Central memory CD4-positive, alpha-beta T cell (primary cell): ENCODE data around the gene ATP2B3.
A peak's percentile ranks its signal among the peaks of the same experiment; 100 is the strongest.

ENCODE experiments used
- DNase-seq: peaks from one replicate; pipeline ENCODE4 v3.0.0; 2022
- total RNA-seq, 3 experiments: gene quantifications; one replicate each; lab custom pipeline; 2026; lab: John Stamatoyannopoulos, UW

Gene ATP2B3
- total RNA-seq = 0 reads per million in 3 experiments

DNA sequence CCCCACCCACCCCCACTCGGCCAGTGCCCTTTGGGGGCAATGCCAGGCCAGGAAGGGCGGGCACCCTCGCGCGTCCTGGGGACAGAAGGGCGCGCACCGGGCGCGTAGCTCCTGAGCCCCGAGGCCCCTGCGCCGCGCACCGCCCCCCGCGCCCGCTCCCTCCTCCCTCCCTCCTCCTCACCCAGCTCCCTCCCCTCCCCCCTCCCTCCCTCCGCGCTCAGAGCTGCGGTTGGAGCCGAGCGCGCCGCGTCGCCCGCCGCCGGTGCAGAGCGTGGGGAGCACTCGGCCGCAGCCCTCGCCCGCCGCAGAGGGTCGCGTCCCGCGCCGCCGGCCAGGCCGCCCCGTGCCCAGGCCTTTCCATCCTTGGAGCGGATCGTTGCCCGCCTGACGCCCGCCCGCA, at the start of gene ATP2B3:
ATP2B3 (plus strand) TSS at position 220 of the 400 bp plus-strand sequence. CDS start 18,606 bp downstream, outside the sequence.
- DNase-seq = no peak

DNA sequence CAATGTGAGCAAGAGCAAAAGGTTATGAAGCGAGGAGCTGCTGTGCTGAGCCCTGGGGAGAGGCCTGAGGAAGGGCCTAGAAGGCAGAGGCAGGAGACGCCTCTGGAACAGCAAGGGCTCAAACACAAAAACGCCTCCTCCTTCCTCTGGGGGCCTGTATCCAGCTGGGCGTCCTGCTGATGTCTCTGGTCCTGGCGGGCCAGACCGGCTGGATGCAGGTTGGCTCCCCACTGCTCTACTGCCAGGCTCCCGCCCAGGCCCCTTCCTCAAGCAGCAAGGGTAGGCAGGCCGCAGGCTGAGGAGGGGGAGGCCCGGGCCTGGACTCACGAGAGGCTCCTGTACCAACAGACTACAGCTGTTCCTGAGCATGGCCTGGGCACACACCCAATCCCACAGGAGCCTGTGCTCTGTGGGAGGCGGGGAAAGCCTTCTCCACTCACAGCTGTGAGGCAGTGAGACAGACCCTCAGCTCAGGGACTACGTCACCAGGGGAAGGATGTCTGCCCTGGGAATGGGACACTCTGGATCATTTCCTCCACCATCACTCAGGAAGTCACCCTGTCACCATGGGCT, 49.3 kb upstream of the ATP2B3 start:
- no peak for DNase-seq

DNA sequence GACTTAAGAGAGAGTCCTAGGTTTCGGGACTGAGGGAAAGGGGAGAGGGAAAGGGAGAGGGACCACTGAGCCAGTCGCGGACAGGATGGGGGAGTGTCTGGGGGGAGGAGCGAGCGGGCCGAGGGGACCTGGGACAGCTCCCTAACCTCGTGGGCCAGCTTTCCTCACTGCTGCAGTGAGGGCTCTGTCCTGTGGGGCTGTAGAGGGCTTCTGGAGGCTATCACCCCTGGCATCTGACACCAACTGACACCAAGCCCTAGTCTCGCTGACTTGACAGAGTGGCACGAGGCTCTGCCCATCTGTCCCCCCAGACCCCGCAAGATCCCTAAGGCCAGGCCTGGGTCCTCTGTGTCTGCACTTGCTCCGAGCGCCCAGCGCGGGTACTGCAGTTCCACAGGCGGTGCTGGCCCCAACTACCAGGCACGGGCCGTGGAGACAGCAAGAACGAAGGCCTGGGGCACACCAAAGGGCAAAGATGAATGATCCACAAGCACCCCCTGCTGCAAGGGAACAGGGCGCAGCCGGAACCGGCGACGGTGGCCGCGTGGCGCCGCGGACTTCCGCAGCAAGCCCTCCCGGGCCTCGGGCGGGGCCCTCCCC, 47.5 kb upstream of the ATP2B3 start:
- no peak for DNase-seq

DNA sequence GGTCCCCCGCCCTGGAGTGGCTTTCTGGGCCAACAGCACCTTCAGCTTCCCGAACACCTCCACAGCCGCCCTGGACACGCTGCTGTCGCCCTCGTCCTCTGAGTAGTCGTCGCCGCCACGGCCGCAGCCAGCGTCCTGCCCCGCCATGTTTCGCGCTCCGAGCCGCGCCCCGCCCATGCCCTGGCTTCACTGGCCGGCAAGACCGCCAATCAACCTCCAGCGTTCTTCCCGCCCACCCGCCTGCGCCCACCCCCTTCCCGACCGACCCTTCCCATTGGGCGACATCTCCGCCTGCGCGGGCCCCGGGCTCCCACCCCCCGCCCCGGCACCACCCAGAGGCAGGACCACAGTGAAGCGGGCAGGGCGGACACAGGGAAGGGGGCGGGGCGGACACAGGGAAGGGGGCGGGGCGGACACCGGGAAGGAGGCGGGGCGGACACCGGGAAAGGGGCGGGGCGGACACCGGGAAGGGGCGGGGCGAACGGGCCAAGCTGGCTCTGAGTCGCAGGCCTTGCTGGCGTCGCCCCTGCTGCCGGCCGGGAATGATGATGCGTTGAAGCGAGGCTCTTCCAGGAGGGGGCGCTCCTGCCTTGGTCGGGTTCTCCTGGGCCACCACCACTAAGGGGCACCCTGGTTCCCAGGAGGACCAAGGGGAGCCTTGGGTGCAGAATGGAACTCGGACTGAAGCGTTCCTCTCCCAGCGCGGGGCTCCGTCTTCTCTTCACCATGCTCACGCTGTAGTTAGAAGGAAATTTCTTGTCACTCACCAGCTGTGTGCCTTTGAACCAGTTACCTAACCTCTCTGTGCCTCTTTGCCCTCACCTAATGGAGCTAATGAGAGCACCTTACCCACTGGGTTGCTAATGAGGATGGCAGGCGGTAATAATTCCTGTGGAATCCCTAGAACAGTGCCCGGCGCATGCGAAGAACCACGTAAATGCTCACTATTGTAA, 46.8 kb upstream of the ATP2B3 start, which contains the start of gene HAUS7:
HAUS7 (minus strand) TSS at position 166 of the 953 bp plus-strand sequence; CDS start at position 147, 19 bp downstream.
- DNase-seq = peak; percentile 85

DNA sequence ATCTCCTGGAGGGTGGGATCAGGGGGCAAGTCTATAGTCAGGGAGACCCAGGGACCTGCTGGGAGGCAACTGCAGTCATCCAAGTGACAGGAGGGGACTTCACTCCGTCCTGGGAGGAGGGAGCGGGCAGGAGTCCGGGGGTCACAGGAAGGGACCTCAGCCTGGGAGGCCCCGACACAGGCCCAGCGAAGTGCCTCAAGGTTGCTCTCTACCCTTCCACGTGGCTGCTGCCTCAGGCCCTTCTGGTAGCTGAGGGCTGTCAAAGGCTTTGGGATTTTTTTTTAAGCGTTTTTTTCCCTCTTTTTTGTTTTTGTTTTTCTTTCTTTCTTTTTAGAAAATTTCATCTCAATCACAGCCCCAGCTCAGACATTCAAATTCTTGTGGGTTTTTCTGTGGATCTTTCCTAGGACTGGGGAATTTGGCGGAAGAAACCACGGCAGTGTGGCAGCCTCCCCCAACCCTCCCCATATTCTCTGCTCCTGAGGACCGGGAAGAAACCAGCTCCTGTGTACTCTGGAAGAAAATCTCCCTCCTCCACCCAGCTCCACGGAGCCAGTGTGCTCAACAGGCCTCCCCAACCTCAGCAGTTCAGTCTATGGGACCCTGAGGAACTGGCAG, 45.7 kb upstream of the ATP2B3 start:
- no peak for DNase-seq

DNA sequence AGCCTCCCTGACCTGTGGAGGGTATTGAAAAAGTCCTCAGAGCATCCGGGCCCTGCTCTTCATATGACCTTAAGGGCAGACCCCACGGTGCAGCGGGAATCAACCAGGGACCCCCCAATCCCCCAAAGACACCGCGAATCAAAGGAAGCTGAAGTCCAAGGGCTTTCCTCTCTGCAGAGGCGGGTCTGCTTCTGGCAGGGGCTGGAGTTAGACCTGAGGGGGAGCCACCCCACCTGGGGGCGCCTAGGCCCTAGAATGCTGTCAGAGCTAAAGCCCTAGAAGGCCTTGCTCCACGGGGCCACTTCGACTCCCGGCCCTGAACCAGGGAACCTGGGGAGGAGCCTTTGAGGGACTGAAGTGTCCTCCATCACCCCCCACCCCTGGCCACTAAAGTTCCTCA, 44.3 kb upstream of the ATP2B3 start:
- no peak for DNase-seq

DNA sequence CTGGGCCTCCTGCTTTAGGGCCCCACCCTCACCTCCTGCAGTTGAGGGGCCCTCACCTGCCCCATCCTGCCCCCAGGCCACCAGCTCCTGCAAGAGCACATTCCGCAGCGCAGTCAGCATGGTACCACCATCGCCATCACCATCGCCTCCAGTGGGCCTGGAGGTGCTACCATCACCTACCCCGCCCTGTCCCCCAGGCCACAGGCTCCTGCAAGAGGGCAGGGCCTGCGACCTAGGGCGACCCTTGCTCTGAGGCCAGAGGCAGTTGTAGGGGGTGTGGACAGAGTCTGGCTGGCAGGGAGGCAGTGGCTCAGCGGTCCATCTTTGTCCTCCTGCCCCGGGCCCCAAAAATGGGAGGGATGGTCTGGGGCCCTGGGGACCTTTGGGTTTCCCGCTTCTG, 43.2 kb upstream of the ATP2B3 start:
- no peak for DNase-seq

DNA sequence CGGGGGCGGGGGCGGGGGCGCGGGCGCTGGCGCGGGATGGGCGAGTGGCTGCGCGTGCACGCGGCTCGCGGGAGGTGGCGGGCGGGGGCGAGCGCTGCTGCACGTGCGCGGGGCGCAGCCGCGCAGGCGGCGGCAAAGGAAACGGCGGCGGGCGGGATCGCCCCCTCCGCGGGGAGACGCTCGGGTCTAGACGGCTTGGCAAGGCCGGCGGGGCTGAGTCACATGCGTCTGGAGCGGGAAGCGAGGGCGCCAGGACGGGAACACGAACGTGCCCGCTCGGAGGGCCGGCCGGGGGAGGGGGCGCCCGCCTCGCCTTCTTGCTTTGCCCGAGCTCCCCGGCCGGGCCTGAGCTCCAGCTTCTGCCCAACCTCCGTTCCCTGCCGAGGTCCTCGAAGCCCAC, 42.7 kb upstream of the ATP2B3 start:
- DNase-seq = peak; percentile 47

DNA sequence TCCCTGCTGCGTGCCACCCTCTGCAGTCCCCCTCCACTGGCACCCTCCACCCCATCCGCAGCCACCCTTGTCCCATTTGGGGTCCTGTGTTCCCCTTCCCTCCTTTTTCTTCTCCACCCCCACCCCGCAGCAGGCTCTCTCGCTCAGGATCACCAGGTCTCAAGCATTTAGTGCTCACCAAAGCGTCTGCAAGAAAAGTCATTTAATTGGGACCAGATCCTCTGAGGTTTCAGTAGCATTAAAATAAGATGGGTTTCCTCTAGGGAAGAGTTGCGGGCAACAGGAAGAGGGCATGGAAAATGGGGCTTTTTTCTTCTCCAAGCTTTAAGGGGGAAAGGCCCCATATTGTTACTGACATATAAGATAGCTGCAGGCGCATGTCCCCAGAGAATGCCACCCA, 42.2 kb upstream of the ATP2B3 start:
- DNase-seq = no peak

DNA sequence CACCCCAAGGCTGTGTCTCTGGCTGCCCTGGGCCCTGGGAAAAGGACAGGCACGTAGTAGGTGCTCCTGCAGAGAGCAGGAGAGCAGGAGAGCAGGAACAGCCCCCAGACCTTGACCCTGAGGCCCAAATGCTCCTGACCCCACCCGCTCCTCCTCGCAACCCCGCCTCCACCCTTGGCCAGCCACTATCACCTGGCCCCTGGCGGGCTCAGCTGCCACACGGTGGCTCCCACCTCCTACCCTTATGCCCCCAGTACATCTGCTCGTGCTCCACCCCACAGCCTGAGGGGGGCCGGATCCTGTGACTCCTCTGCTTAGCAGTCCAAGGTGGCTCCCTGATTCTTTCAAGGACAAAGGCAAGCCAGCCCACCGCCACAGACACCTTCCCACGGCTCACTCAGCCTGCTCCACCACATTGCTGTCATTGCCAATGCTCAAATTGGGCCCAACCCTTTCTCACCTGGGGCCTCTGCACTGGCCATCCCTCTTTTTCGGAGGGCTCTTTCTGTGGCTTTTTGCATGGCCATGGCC, 41.6 kb upstream of the ATP2B3 start:
- no peak for DNase-seq

DNA sequence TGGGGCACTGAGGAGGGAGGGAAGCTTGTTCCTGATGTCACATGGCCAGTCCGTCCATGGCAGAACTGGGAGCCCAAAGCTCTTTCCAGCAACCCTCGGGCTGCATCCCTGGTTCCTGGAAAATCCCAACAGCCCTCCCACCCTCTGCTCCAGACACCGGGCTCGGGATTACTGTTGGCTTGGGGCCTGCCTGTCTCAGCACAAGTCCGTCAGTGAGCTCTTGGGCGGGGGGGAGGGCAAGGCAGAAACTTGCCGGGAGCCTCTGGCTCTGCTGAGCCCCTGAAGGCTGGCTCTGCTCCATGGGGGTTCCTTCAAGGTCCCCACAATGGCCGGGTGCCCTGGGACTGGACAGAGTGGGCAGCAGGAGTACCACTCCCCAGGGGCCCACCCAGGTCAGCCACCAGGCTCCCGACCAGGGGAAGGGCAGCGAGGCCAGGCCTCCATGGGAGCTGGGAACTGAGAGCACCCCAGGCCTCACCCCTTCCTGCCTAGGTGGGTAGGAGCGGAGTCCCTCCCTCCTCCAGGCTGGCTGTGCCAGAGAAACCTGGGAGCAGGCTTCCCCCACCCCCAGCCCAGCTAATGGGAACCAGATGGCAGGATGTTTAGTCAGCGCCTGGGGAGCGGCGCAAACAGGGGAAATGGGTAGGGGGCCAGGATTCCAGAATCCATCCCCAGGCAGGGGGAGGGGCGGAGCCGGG, 40.6 kb upstream of the ATP2B3 start:
- DNase-seq = no peak

DNA sequence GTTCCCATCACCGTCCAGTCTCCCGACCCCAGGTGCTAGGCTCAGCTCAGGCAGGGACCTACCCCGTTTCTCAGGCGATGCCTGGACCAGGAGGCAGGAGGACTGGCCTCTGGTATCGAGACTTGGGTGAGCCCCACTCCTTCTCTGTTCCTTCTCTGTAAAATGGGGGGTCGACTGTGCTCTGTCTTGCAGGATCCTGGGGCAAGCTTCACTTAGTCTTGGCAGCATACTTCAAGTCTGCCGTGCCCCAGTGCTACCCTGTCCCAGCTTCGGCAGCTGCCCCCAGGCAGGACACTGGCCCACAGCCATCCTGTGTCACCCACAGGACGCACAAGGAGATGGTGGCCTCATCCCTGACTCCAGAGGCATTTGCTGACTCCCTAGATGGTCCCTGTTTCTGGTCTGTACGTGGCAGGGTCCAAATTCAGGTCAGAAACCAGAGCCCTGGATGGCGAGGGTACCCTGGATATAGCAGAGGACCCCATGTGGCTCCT, 40.0 kb upstream of the ATP2B3 start:
- no peak for DNase-seq

DNA sequence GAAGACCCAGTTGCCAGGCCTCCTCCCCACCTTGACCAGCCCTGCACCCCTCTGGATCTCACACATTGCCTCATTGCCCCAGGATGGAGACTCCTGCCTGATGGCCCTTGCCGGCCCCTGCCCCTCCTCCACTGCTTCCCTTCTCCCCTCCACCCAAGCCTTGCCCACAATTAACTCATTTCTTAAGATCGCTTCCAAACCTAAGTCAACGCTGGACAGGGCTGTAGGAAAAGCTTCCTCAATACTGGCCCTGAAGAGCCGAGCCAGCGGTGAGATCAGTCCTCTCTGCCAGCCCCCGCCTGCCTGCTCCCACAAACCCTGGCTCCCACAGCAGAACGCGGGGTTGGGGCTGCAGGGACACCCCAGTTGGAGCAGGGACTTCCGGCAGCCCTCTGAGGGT, 39.5 kb upstream of the ATP2B3 start:
- DNase-seq = no peak

DNA sequence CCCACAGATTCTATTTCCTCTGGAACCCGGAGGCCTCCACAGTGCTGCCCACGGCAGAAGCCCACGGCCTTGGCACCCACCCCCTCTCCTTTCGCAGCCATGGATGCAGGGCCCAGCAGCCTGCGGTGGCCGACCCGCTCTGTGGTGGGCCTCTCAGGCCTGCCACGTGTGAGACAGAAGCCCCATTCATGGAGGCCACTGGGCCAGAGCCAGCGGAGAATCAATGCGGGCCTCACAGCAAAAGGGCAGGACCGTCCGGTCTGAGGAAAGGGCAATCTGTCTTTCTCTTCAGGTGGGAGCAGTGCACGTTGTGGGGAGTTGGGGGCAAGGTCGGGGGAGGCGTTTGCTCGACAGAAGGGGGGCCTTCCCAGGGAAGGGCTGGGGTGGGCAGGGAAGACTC, 38.7 kb upstream of the ATP2B3 start:
- no peak for DNase-seq

DNA sequence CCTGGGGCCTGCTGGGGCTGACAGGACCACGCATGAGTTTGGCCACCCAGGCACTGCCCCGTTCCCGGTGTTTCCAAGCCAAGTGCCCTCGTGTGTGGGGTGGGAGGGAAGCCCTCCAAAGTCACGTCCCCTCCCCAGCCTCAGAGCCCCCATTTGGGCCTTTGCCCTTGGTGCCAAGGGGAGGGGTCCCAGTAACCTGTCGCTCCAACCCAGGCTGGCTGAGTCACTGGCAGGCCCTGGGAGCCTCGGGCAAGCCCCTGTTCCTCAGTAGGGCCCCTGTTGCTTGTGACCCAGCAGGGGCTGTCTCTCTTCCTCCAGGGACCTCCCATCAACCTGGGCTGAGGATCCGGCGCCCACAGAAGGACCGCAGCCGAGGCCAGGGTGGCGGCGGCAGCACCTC, 36.4 kb upstream of the ATP2B3 start:
- no peak for DNase-seq

DNA sequence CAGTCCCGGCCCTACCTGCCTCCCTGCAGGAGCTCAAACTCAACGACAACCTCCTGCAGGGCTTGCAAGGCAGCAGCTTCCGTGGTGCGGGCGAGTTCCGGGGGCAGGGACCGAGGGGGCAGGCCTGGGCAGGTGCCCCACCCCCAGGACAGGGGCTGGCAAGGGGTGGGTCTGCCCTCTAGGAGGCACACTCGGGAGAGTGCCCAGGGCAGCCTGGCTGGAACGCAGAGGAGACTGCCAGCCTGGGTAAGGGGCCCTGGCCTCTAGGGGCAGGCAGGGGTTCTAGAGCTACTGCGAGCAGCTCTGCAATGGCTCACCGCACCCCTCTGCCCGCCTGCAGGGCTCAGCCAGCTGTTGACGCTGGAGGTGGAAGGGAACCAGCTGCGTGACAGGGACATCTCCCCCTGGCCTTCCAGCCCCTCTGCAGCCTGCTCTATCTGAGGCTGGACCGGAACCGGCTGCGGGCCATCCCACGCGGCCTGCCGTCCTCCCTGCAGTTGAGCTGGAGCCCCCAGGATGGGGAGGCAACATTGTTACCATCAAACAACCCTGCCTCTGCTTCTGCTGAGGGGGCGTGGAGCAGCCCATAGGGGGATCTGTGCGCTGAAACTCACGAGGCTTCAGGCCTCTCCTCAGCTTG, 34.9 kb upstream of the ATP2B3 start:
- no peak for DNase-seq

DNA sequence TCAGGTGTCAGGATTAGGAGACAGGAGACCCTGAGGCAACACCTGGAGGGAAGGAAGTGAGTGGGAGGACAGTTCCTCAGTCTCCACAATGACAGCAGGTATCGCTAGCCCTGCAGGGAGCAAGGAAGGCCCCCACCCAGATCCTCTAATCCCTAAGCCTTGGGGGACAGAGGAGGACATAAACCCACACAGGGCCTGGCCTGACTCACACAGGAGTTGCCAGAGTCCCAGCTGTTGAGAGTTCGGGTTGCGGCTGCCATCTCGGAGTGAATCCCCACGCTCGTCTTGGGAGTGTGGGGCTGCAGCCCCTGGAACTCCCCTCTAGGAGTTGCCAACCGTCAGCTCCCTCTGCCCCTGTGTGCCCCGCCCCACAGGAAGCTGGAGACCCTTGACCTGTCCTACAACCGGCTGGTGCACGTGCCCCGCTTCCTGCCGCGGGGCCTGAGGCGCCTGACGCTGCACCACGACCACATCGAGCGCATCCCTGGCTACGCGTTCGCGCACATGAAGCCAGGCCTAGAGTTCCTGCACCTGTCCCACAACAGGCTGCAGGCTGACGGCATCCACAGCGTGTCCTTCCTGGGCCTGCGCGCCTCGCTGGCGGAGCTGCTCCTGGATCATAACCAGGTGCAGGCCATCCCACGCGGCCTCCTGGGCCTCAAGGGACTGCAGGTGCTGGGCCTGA, 31.9 kb upstream of the ATP2B3 start:
- no peak for DNase-seq

DNA sequence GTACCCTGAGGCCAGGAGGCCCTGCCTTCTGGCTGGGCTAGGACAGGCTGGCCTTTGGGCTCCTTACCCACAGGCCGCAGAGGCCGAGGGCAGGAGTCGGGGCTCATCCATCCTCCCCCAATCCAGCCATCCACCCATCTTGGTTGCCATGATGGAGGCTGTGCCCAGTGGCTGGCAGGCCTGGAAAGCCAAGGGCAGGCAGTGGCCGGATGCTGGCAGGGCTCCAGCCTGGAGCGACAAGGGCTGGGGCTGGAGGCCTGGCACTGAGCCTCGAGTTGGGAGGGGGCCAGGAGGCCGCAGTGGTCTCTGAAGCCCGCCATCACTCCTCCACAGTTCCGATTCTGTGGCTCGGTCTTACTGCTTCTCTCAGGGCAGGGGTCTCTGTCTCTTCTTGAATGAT, 31.3 kb upstream of the ATP2B3 start:
- DNase-seq = no peak

DNA sequence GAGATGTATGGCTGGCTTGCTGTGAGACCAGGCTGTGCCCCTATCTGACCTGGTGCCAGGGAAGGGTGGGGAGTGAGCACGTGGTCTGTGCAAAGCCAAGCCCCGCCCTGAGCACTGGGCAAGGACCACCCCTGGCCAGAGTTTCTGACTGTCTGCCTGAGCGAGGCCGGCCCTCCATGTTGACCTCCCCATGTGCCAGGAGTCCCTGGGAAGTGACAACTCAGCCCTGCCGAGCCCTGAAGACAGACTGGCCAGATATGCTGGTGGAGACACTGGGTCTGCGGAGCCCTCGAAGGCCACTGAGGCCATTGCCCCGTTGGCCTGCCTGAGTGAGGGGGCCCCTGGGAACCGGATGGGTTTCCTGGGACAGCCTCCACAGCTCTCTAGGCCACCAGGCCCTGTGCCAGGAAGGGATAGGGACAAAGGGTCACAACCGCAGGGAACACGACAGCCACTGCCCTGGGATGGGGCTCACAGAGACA, 29.8 kb upstream of the ATP2B3 start:
- DNase-seq = no peak

DNA sequence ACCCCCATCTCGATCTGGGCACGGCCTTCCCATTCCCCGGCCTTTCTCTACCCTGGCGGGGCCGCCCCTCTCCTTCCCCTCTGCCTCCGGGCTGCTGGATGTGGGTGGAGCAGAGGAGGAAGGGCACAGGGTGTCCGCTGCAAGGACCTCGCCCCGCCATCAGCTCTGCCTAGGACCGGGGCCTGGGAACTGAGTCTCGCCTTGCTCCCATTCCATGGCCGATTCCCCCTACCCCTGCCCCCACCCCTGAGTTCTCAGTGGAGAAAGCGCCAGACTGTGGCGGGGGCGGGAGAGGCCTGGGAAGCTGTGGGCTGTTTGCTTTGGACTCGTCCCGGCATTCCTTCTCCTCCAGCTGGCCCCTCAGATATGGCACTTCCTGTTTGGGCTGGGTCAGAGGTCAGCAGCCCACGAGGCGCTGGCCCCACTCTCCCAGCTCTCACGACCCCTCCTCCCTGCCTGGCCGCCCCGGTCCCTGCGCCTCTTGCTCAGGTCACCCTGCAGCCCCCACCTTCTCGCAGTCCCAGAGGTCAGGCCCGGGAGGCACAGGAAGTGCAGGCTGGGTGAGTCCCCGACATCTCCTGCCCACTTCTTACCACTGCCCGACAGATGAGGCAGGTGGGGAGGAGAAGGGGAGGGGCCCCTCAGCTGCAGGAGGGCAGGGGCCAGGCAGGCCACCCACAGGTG, 29.1 kb upstream of the ATP2B3 start:
- DNase-seq = no peak
